Progenitor cell of endocrine pancreas (in vitro differentiated cells): ENCODE results near the gene BACH2. TPM values are rescaled to one million over a fixed set of nuclear protein-coding genes. Genes with fewer than 3 reads are reported as not detected.

Source experiments
- DNase-seq: peaks from one replicate; pipeline ENCODE4 v3.0.0; 2021; ENCODE audit warnings: low spot score; ENCODE audit not compliant: unreplicated experiment
- H3K27ac Mint-ChIP-seq: 2 replicates; pipeline ENCODE4 v1.8.0; 2021; ENCODE audit warnings: mild to moderate bottlenecking, moderate library complexity, mixed read lengths
- H3K27me3 Mint-ChIP-seq: 2 replicates; pipeline ENCODE4 v1.8.0; 2021; ENCODE audit warnings: mixed read lengths
- H3K36me3 Mint-ChIP-seq: 2 replicates; pipeline ENCODE4 v1.8.0; 2022; ENCODE audit warnings: mixed read lengths; ENCODE audit not compliant: insufficient read depth
- H3K4me1 Mint-ChIP-seq: 2 replicates; pipeline ENCODE4 v1.8.0; 2021; ENCODE audit warnings: low read depth, mixed read lengths
- H3K4me3 Mint-ChIP-seq: 2 replicates; pipeline ENCODE4 v1.8.0; 2021; ENCODE audit warnings: low read depth, mild to moderate bottlenecking, moderate library complexity, mixed read lengths
- H3K9me3 Mint-ChIP-seq: 2 replicates; pipeline ENCODE4 v1.8.0; 2021; ENCODE audit warnings: low read depth, mixed read lengths
- total RNA-seq: library from RNA; stranded (reverse); gene quantifications from 2 replicates; pipeline ENCODE4 v1.2.1, GENCODE V29; 2021
- TF ChIP-seq, protein P1 (sequence below): fragments of 200-600 bp; sonication (generic); IDR thresholded peaks from one replicate; pipeline ENCODE4 v1.5.0; 2021; ENCODE audit warnings: antibody characterized with exemption, mild to moderate bottlenecking; ENCODE audit not compliant: unreplicated experiment

Gene BACH2
- total RNA-seq, 1 donor from 2014 or later = 11.2 TPM

DNA sequence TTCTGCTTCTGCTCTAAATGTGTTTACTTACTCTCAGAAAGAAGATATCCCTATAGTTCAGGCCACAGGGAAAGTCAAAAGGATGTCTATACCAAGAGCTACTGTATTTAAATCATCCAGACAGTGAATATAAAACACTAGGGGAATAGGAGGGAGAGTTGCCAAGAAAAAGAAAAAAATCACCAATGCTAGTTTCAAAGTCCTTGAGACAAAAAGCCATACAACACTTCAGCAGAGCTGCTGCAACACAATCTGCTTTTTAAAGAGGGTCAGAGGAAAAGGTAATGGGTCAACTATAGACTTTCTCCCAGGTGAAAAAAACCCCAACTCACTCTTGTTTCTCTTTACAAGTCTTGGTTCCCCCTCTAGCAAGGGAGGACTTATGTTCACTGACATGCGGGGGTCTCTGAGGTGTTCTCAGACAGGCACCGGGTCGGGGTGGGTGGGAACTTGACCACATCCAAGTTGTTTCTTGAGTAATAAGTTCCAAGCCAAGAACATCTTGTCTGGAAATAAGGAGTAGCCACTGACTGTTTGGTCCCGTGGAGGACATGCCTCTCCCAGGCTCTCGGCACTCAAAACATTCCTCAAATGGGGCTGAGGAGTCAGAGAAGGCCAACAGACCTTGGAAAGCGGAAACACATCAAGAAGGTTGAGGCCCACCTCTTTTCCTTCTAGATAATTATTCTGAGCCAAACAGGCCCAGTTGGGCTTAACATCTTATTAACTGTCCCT is 354.7 kb downstream of the BACH2 start:
- H3K27me3 Mint-ChIP-seq = peaks cover 25% of the 10 kb centered on the region
- H3K9me3 Mint-ChIP-seq = no peaks in the 10 kb centered on the region
- no peak for DNase-seq
- H3K4me1 Mint-ChIP-seq = peaks cover 20% of the 10 kb centered on the region
- peak overlapping the region; percentile 96 for H3K27ac Mint-ChIP-seq
- peak overlapping the region; percentile 55 for H3K4me3 Mint-ChIP-seq
- H3K36me3 Mint-ChIP-seq = peaks cover 3% of the 10 kb centered on the region
- TF ChIP-seq, protein P1, sequence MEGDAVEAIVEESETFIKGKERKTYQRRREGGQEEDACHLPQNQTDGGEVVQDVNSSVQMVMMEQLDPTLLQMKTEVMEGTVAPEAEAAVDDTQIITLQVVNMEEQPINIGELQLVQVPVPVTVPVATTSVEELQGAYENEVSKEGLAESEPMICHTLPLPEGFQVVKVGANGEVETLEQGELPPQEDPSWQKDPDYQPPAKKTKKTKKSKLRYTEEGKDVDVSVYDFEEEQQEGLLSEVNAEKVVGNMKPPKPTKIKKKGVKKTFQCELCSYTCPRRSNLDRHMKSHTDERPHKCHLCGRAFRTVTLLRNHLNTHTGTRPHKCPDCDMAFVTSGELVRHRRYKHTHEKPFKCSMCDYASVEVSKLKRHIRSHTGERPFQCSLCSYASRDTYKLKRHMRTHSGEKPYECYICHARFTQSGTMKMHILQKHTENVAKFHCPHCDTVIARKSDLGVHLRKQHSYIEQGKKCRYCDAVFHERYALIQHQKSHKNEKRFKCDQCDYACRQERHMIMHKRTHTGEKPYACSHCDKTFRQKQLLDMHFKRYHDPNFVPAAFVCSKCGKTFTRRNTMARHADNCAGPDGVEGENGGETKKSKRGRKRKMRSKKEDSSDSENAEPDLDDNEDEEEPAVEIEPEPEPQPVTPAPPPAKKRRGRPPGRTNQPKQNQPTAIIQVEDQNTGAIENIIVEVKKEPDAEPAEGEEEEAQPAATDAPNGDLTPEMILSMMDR = no peak

DNA sequence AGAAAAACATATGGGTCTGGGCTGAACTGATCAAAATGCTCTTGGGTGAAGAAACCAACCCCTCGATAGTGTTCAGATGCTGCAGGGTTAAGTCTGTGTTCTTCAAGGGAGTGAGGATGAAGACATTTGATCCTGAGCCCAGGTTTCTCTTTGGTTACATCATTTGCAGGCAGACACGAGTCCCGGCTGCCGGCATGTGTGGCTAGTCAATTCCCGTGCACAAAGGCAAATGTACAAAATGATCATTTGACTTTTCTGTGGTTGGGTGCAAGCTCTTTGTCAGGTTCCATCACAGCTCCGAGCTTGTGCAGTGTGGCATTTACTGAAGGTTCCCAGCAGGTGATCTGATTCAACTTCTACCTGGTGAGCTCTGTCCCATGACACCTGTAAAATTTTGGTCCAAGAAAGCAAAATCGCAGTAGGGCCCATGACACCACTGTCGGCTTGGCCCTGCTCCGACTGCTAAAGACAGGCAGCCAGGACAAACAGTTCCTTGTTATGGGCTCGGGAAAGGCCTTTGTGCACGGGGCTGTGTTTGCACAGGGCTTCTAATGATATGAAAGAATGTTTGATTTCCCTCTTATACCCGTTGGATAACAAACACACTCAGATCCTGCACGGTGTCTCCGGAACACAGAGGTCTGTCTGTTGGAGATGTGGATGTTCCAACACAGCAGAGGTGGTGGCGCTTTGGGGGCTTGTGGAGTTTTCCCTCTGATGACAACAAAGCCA is 355.4 kb downstream of the BACH2 start:
- peak overlapping the region; percentile 96 for H3K27ac Mint-ChIP-seq
- peaks cover 3% of the 10 kb centered on the region for H3K36me3 Mint-ChIP-seq
- TF ChIP-seq, protein P1 = no peak
- peaks cover 20% of the 10 kb centered on the region for H3K4me1 Mint-ChIP-seq
- peaks cover 25% of the 10 kb centered on the region for H3K27me3 Mint-ChIP-seq
- H3K9me3 Mint-ChIP-seq = no peaks in the 10 kb centered on the region
- H3K4me3 Mint-ChIP-seq = peak overlapping the region; percentile 55
- DNase-seq = peak; percentile 21

DNA sequence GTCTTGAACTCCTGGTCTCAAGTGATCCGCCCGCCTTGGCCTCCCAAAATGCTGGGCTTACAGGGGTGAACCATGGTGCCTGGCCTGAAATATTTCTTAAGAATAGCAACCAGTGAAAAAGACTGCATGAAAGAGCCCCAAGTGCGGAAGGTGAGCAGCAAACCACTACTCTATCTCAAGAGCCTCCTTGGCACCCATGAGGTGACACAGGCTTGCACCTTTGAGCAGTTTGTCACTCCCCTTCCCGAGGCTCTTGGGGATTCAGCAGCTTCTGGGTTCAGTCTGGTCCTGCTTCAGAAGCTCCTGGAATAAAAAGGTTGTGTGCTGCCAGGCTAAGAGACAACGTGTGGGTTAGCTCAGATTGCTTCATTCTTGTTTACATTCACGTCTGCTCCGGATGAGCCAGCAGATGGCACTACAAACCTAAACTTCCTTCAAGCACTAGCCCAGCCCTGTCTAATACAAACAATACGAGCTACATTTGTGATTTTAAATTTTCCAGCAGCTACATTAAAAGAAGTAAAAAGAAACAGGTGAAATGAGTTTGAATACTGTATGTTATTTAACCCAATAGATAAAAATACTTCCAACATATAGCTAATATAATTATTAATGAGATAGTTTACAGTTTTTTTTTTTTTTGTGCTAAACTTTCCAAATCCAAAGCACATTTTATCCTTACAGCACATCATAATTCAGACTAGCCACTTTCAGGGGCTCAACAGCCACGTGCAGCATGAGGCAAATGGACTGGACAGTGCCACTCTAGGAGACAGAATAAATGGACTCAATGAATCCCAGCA is 356.2 kb downstream of the BACH2 start:
- no peak overlapping the region for H3K4me3 Mint-ChIP-seq
- H3K36me3 Mint-ChIP-seq = peaks cover 3% of the 10 kb centered on the region
- H3K27ac Mint-ChIP-seq = peak overlapping the region; percentile 96

DNA sequence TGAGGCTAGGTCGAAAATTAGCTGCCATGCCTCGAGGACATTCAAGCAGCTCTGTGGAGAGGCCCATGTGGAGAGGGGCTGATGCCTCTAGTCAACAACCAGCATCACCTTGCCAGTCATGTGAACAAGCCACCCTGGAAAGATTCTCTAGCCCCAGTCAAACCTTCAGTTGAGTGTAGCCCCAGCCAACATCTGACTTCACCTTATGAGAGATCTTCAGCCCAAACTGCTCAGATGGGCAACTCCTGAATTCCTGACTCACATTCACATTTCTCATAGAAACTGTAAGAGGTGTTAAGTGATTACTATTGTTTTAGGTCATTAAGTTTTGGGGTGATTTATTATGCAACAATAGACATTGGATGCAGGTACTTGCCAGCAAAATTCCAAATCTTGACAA is 357.5 kb downstream of the BACH2 start:
- H3K36me3 Mint-ChIP-seq = no peaks in the 10 kb centered on the region
- H3K27me3 Mint-ChIP-seq = peaks cover 21% of the 10 kb centered on the region
- TF ChIP-seq, protein P1 = no peak
- no peak overlapping the region for H3K4me3 Mint-ChIP-seq
- no peaks in the 10 kb centered on the region for H3K9me3 Mint-ChIP-seq
- no peak overlapping the region for H3K27ac Mint-ChIP-seq
- H3K4me1 Mint-ChIP-seq = peaks cover 18% of the 10 kb centered on the region
- DNase-seq = no peak

More for the DNA sequence above, 356.2 kb downstream of the BACH2 start:
- Mint-ChIP-seq H3K4me1 (peaks cover 20% of the 10 kb centered on the region), H3K27me3 (peaks cover 25% of the 10 kb centered on the region), H3K9me3 (no peaks in the 10 kb centered on the region)
- DNase-seq = peak; percentile 30
- TF ChIP-seq, protein P1 = peak; percentile 86

DNA sequence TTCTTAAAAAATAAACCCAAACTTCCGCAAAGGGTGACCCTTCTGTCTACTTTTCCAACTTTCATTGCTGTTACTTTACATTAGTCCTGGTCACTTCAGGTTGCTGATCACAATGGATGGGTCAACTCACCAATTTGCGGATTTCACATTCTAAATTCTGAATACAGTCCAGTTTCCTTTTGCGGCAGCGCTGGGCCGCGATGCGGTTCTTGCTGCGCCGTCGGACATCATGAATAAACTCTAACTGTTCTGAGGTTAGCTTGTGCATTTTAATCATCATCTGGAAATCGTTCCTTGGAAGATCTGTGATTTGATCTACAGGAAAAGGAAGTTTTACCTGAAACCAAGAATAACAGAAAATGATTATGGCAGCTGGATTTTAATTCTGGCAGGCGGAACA is 358.6 kb downstream of the BACH2 start:
- Mint-ChIP-seq H3K27me3 (peaks cover 11% of the 10 kb centered on the region), H3K27ac (no peak overlapping the region), H3K4me1 (peaks cover 18% of the 10 kb centered on the region), H3K9me3 (no peaks in the 10 kb centered on the region), H3K36me3 (no peaks in the 10 kb centered on the region), H3K4me3 (no peak overlapping the region)
- TF ChIP-seq, protein P1 = no peak
- DNase-seq = no peak
